GM12801 (cell line): ENCODE results near the gene CDK5RAP1.

Experiments used
- CTCF ChIP-seq: IDR thresholded peaks from one replicate; pipeline ENCODE4 v1.5.1; 2011; ENCODE audit warnings: control low read depth; ENCODE audit not compliant: insufficient read length; ENCODE audit errors: extremely low read depth

CDK5RAP1 gene

GRCh38 chr20:33431797-33432381 lies 30.6 kb upstream of the CDK5RAP1 start:
- no peak for TF ChIP-seq CTCF

- TF ChIP-seq CTCF = no peak
Measured at GRCh38 chr20:33423141-33423834, 22.0 kb upstream of the CDK5RAP1 start.

GRCh38 chr20:33419140-33419974 lies 18.0 kb upstream of the CDK5RAP1 start:
- TF ChIP-seq CTCF = no peak

GRCh38 chr20:33418033-33418432 lies 16.7 kb upstream of the CDK5RAP1 start:
- TF ChIP-seq CTCF = no peak

GRCh38 chr20:33415948-33416347 lies 14.6 kb upstream of the CDK5RAP1 start:
- no peak for TF ChIP-seq CTCF

GRCh38 chr20:33412484-33412838 lies 11.1 kb upstream of the CDK5RAP1 start:
- no peak for TF ChIP-seq CTCF

GRCh38 chr20:33411711-33412483 lies 10.6 kb upstream of the CDK5RAP1 start:
- no peak for TF ChIP-seq CTCF
